ENCODE data around the gene LMO3.

LMO3 gene

GRCh38 chr12:16606117-16606200 lies at the start of gene LMO3:
Gene LMO3 (minus strand): TSS chr12:16606162. CDS start chr12:16600860, 5,302 bp downstream.
- no peak for DNase-seq (ENCODE audit: low spot score)

- DNase-seq (ENCODE audit: low spot score) = no peak
These were observed 30.6 kb upstream of the LMO3 start for GRCh38 chr12:16636435-16637055.

- DNase-seq (ENCODE audit: low spot score) = no peak
These were observed 28.8 kb upstream of the LMO3 start for GRCh38 chr12:16634786-16635185.

- DNase-seq (ENCODE audit: low spot score) = no peak
These were observed 21.0 kb upstream of the LMO3 start for GRCh38 chr12:16626991-16627390.

- no peak for DNase-seq (ENCODE audit: low spot score)
These were observed 16.4 kb upstream of the LMO3 start for GRCh38 chr12:16622338-16622737.

GRCh38 chr12:16619537-16619936 lies 13.6 kb upstream of the LMO3 start:
- no peak for DNase-seq (ENCODE audit: low spot score)

- no peak for DNase-seq (ENCODE audit: low spot score)
These were observed 12.3 kb upstream of the LMO3 start for GRCh38 chr12:16618256-16618655.

- DNase-seq (ENCODE audit: low spot score) = no peak
These were observed 7.2 kb upstream of the LMO3 start for GRCh38 chr12:16613199-16613598.

GRCh38 chr12:16612647-16613046 lies 6.7 kb upstream of the LMO3 start:
- no peak for DNase-seq (ENCODE audit: low spot score)

GRCh38 chr12:16611146-16611545 lies 5.2 kb upstream of the LMO3 start:
- no peak for DNase-seq (ENCODE audit: low spot score)

- DNase-seq (ENCODE audit: low spot score) = no peak
These were observed 4.8 kb upstream of the LMO3 start for GRCh38 chr12:16610743-16611142.

- no peak for DNase-seq (ENCODE audit: low spot score)
These were observed 4.1 kb upstream of the LMO3 start for GRCh38 chr12:16610001-16610585.

GRCh38 chr12:16608946-16609539 lies 3.1 kb upstream of the LMO3 start:
- no peak for DNase-seq (ENCODE audit: low spot score)

- DNase-seq (ENCODE audit: low spot score) = no peak
These were observed 2.2 kb upstream of the LMO3 start for GRCh38 chr12:16607906-16608775.

GRCh38 chr12:16606991-16607390 lies 1.0 kb upstream of the LMO3 start:
- DNase-seq (ENCODE audit: low spot score) = no peak

- peak; percentile 29 for DNase-seq (ENCODE audit: low spot score)
These were observed 363 bp upstream of the LMO3 start for GRCh38 chr12:16606201-16606849.

- DNase-seq (ENCODE audit: low spot score) = peak; percentile 13
These were observed 283 bp downstream of the LMO3 start for GRCh38 chr12:16605642-16606116.

GRCh38 chr12:16604596-16605252 lies 1.2 kb downstream of the LMO3 start:
- DNase-seq (ENCODE audit: low spot score) = no peak

- DNase-seq (ENCODE audit: low spot score) = no peak
These were observed 1.9 kb downstream of the LMO3 start for GRCh38 chr12:16603916-16604575.

- DNase-seq (ENCODE audit: low spot score) = no peak
These were observed 2.6 kb downstream of the LMO3 start for GRCh38 chr12:16603260-16603915.

- DNase-seq (ENCODE audit: low spot score) = no peak
These were observed 3.5 kb downstream of the LMO3 start for GRCh38 chr12:16602412-16602811.

Measured in HuH-7 (cell line).